Right cardiac atrium (tissue), 5 donors: ENCODE measurements around the gene TCF20. TPM values are rescaled to one million over a fixed set of nuclear protein-coding genes. Genes with fewer than 3 reads are reported as not detected.

Experiments used
- ATAC-seq, 2 donors: fragments of 200-7000 bp; cut with Tn5 transposase; one replicate each; pipeline versions ENCODE4 v1.8.0 to v1.9.1; 2020; ENCODE audit warnings: moderate library complexity in 2 of 2, mild to moderate bottlenecking in 1 of 2
- DNase-seq, 3 donors: peaks; one replicate each; pipeline ENCODE4 v3.0.0-alpha.2; 2020
- H3K27ac ChIP-seq: one replicate; pipeline ENCODE4 v1.5.1; 2013; ENCODE audit warnings: mild to moderate bottlenecking, low read length, control low read depth, moderate library complexity
- H3K27me3 ChIP-seq: one replicate; pipeline ENCODE4 v1.6.1; 2013; ENCODE audit not compliant: control insufficient read depth, insufficient read depth
- H3K4me1 ChIP-seq: one replicate; pipeline ENCODE4 v1.6.1; 2013; ENCODE audit warnings: low read length; ENCODE audit not compliant: control insufficient read depth, insufficient read depth
- H3K4me3 ChIP-seq: one replicate; pipeline ENCODE4 v1.5.1; 2013; ENCODE audit warnings: low read length, control low read depth
- H3K9me3 ChIP-seq: one replicate; pipeline ENCODE4 v1.6.1; 2013; ENCODE audit warnings: low read length; ENCODE audit not compliant: control insufficient read depth
- WGBS: extraction: QIAGEN DNeasy Blood & Tissue Kit; methylation state at CpG from one replicate; pipeline ENCODE4 v1.1.7; 2013; 5-methylcytosine and 5-hydroxymethylcytosine counted together
- intact Hi-C, 4 donors: fragments of 100-400 bp; cut with DNase I; formaldehyde crosslinking; loops; one replicate each; pipeline versions ENCODE4 v1.11.0 to v1.14.0; 2022 to 2023
- polyA plus RNA-seq: library from polyadenylated mRNA; stranded (reverse); fragments of 200-250 nt; gene quantifications from one replicate; pipeline ENCODE4 v1.2.3, GENCODE V29; 2013
- total RNA-seq, 4 donors: library from RNA; stranded (reverse); fragmentation: NEBNext Ultra II Directional; extraction: Animal tissue kit (Norgen Biotek cat#: 25700); gene quantifications; one replicate each; pipeline ENCODE4 v1.2.1, GENCODE V29; 2021
- donor health status: healthy with polysubstance abuse.
- donor health status: DM: no; HTN: yes; CAD: no.
- donor health status: DM: no; HTN: no; CAD: no.
- donor health status: DM: no; HTN: yes; CAD: no; lungs with severe emphysema.
- donor health status: DM: yes; HTN: yes; CAD: no.

Gene TCF20
- total and polyA plus RNA-seq, 5 donors, result 6.5 to 19.6 (median 17.4) TPM

- no peak overlapping the region for H3K27ac ChIP-seq
- no peaks in the 10 kb centered on the region for H3K9me3 ChIP-seq
- intact Hi-C loops, result no loop called here
- no peak for ATAC-seq
- no peaks in the 10 kb centered on the region for H3K4me1 ChIP-seq
- H3K4me3 ChIP-seq, result peak overlapping the region; percentile 100
- DNase-seq, result no peak
- H3K27me3 ChIP-seq, result no peaks in the 10 kb centered on the region
- WGBS, result 84% methylated on average over 20 of the region's 20 CpGs
Observed at GRCh38 chr22:42271191-42271813, 849 bp upstream of the TCF20 start.

DNA sequence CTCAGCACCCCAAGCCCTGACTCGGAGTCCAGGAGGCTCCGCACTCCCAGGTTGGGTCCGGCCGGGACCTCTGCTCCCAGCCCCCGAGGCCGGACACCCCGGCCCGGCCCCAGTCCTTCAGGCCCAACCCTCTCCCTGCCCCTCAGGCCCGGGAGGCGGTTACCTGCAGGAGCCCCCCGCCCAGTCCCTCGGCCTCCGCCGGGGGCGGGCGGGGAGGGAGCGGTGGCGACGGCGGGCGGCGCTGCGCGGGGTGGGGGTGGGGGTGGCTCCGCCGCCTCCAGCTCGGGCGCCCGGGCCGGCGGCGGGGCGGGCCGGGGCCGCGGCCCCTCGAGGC is 310 bp downstream of the TCF20 start:
- peak overlapping the region; percentile 71 for H3K27ac ChIP-seq
- WGBS, result 1% methylated on average over 37 of the region's 37 CpGs
- DNase-seq (no peak), ATAC-seq (peak; percentile 50 to 57)
- peak overlapping the region; percentile 100 for H3K4me3 ChIP-seq
- H3K9me3 ChIP-seq, result no peaks in the 10 kb centered on the region
- H3K4me1 ChIP-seq, result no peaks in the 10 kb centered on the region
- no peaks in the 10 kb centered on the region for H3K27me3 ChIP-seq
- intact Hi-C loops, result no loop called here

- Histone ChIP-seq H3K4me1 (no peaks in the 10 kb centered on the region), H3K4me3 (peak overlapping the region; percentile 100), H3K9me3 (no peaks in the 10 kb centered on the region), H3K27me3 (no peaks in the 10 kb centered on the region), H3K27ac (peak overlapping the region; percentile 71)
- ATAC-seq (peak; percentile 63 to 66), DNase-seq (peak; percentile 37 to 73 (median 71))
- WGBS, result under 1% methylated on average over 70 of the region's 70 CpGs
- intact Hi-C loops, result no loop called here
Observed at GRCh38 chr22:42269432-42270175, 849 bp downstream of the TCF20 start.

DNA sequence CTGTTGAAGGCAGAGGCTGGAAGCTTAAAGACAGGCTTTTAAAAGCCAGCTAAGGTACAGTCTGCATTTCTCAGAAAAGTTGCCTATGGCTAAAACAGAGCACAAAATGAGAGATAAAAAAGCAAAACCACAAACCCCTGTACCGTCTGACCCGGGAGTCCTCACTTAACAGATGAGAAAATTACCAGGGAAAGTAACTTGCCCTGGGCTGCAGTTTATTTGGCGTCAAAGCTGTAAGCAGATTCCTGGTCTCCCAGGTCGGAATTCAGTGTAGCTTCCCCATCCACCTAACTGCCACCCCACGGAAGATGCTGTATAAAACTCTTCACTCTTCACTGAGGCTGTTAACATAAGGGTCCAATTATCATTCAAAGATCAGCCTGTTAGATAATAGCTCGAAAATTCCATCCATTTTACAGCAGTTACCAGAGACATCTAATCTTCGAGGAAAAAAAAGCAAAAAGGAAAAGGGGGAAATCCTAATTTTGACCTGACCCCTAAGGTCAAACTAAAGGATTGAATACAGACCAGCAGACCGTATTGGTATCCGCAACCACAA is 1.5 kb downstream of the TCF20 start:
- Histone ChIP-seq H3K27ac (no peak overlapping the region), H3K9me3 (no peaks in the 10 kb centered on the region), H3K4me1 (no peaks in the 10 kb centered on the region), H3K4me3 (peak overlapping the region; percentile 100), H3K27me3 (no peaks in the 10 kb centered on the region)
- no peak for ATAC-seq
- 18% methylated on average over 9 of the region's 9 CpGs for WGBS
- no peak for DNase-seq
- intact Hi-C loops, result no loop called here

GRCh38 chr22:42265321-42265720 is 5.1 kb downstream of the TCF20 start:
- H3K4me1 ChIP-seq, result peaks cover 4% of the 10 kb centered on the region
- DNase-seq, result no peak

GRCh38 chr22:42263944-42264343 is 6.5 kb downstream of the TCF20 start:
- Histone ChIP-seq H3K4me3 (no peak overlapping the region), H3K4me1 (peaks cover 7% of the 10 kb centered on the region), H3K9me3 (no peaks in the 10 kb centered on the region), H3K27me3 (no peaks in the 10 kb centered on the region), H3K27ac (no peak overlapping the region)
- intact Hi-C loops, result no loop called here
- 92% methylated on average over 5 of the region's 5 CpGs for WGBS
- DNase-seq, result no peak
- no peak for ATAC-seq

More at GRCh38 chr22:42265321-42265720, 5.1 kb downstream of the TCF20 start:
- Histone ChIP-seq H3K4me3 (no peak overlapping the region), H3K27me3 (no peaks in the 10 kb centered on the region), H3K9me3 (no peaks in the 10 kb centered on the region), H3K27ac (no peak overlapping the region)
- WGBS, result 87% methylated on average over 2 of the region's 2 CpGs
- no peak for ATAC-seq
- intact Hi-C loops, result no loop called here

DNA sequence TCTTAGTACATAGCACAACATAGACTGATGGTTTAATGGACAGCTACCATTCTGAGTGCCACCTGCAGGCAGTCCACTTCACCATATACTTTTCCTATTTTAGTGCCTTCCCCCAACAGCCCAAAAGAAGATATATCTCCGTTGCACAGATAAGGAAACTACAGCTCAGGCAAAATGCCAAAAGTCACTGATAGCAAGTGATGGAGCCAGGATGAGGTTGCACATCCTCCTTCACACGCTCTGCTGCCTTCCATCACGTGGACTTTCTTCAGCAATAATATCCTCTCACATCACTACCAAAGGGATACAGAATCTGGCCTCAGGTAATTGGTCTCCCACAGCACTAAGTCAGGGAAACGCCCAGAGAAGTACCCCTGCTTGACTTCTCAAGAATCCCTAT is 7.5 kb downstream of the TCF20 start:
- Histone ChIP-seq H3K27me3 (no peaks in the 10 kb centered on the region), H3K9me3 (no peaks in the 10 kb centered on the region), H3K4me1 (peaks cover 7% of the 10 kb centered on the region), H3K27ac (no peak overlapping the region), H3K4me3 (no peak overlapping the region)
- DNase-seq (no peak), ATAC-seq (no peak)
- intact Hi-C loops, result no loop called here
- WGBS, result 28% methylated on average over 4 of the region's 4 CpGs

- ATAC-seq (no peak), DNase-seq (no peak)
- intact Hi-C loops, result no loop called here
- Histone ChIP-seq H3K4me3 (no peak overlapping the region), H3K27ac (no peak overlapping the region), H3K27me3 (no peaks in the 10 kb centered on the region), H3K9me3 (no peaks in the 10 kb centered on the region), H3K4me1 (peaks cover 7% of the 10 kb centered on the region)
- 70% methylated on average over 1 of the region's 1 CpG for WGBS
Observed at GRCh38 chr22:42261296-42261695, 9.2 kb downstream of the TCF20 start.

DNA sequence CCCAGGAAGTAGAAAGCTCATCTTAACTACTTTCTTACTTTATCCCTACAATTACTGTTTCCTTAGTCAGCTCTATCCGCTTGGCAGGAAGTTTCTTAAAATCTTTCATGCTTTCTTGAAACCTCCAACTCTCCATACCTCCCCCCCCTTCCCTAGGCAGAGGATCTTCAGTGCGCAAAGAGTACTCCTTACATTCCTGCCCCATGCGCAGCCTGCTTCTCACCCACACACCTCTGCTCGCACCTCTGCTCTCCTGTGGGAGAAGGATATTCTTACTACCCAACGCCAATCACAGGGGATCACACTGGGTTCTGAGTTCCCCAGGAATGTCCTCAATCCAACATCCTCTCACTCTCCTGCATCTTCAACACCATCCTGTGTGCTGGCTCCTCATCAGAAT is 12.3 kb downstream of the TCF20 start:
- Histone ChIP-seq H3K9me3 (no peaks in the 10 kb centered on the region), H3K27ac (no peak overlapping the region), H3K27me3 (no peaks in the 10 kb centered on the region), H3K4me3 (no peak overlapping the region), H3K4me1 (peaks cover 7% of the 10 kb centered on the region)
- 73% methylated on average over 5 of the region's 5 CpGs for WGBS
- intact Hi-C loops, result no loop called here
- no peak for ATAC-seq
- no peak for DNase-seq

- peaks cover 3% of the 10 kb centered on the region for H3K4me1 ChIP-seq
- H3K27me3 ChIP-seq, result no peaks in the 10 kb centered on the region
- H3K27ac ChIP-seq, result no peak overlapping the region
- WGBS, result 89% methylated on average over 2 of the region's 2 CpGs
- no peak for DNase-seq
- no peaks in the 10 kb centered on the region for H3K9me3 ChIP-seq
- H3K4me3 ChIP-seq, result no peak overlapping the region
- intact Hi-C loops, result no loop called here
- no peak for ATAC-seq
Observed at GRCh38 chr22:42257386-42257785, 13.1 kb downstream of the TCF20 start.

DNA sequence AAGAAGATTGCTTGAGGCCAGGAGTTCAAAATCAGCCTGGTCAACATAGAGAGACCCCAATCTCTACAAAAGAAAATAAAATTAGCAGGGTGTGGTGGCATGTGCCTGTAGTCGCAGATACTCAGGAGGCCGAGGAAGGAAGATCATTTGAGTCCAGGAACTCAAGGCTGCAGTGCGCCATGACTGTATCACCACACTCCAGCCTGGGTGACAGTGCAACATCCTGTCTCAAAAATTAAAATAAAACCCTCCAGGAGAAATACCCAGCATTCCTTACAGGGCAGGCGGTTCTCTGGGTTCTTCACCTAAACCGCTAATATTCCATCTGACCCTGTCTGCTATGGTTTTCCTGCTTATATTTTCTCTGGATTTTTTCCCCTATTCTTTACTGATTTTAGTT is 13.5 kb downstream of the TCF20 start:
- Histone ChIP-seq H3K27ac (no peak overlapping the region), H3K9me3 (no peaks in the 10 kb centered on the region), H3K4me1 (peaks cover 3% of the 10 kb centered on the region), H3K4me3 (no peak overlapping the region), H3K27me3 (no peaks in the 10 kb centered on the region)
- 79% methylated on average over 5 of the region's 5 CpGs for WGBS
- intact Hi-C loops, result no loop called here
- ATAC-seq, result no peak
- DNase-seq, result no peak
